BLaER1 treated with 17β-estradiol and CSF1 and Interleukin-3, amounts not matched to agents 10 nM and 100 nM (cell line): ENCODE results near the gene ELL.

Source experiments
- H3K27ac ChIP-seq, 11 experiments: shearing (Covaris generic); formaldehyde crosslinking; 2 replicates each; pipeline ENCODE4 v1.8.1; 2022
- H3K27me3 ChIP-seq, 11 experiments: shearing (Covaris generic); formaldehyde crosslinking; 2 replicates each; pipeline ENCODE4 v1.8.1; 2022
- H3K36me3 ChIP-seq, 11 experiments: shearing (Covaris generic); formaldehyde crosslinking; 2 replicates each; pipeline ENCODE4 v1.8.1; 2022
- H3K4me1 ChIP-seq, 10 experiments: shearing (Covaris generic); formaldehyde crosslinking; 2 replicates each; pipeline ENCODE4 v1.8.1; 2022
- H3K4me2 ChIP-seq, 11 experiments: shearing (Covaris generic); formaldehyde crosslinking; 2 replicates each; pipeline ENCODE4 v1.8.1; 2022
- H3K4me3 ChIP-seq, 10 experiments: shearing (Covaris generic); formaldehyde crosslinking; 2 replicates each; pipeline ENCODE4 v1.8.1; 2022
- H3K9ac ChIP-seq, 11 experiments: shearing (Covaris generic); formaldehyde crosslinking; 2 replicates each; pipeline ENCODE4 v1.8.1; 2022
- H3K9me3 ChIP-seq, 11 experiments: shearing (Covaris generic); formaldehyde crosslinking; replicated peaks in 1 of 11; 2 replicates each; pipeline ENCODE4 v1.8.1; 2022
- H4K20me1 ChIP-seq, 11 experiments: shearing (Covaris generic); formaldehyde crosslinking; 2 replicates each; pipeline ENCODE4 v1.8.1; 2022
- Cebpa-rat ChIP-seq, 11 experiments: shearing (Covaris generic); IDR thresholded peaks; 2 replicates each; pipeline ENCODE4 v1.8.1; 2022

The ELL gene

DNA sequence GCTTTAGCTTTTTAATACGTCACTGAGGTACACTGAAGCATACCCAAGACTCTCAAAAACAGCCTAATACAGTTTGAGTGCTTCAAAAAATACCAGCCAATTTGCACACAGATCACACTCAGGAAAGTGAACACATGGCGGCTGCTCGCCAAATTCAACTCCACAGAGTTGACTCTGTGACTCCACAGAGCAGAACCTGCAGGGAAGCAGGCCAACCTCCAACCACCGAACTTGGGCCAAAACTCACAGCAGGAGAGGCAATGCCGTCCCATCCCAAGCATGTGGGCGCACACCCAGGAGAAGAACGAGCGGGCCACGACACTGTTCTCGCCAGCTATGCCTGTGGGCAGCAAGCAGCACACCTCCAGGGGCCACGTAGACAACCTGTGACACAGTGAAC lies 21.1 kb downstream of the ELL start:
- H3K4me1 ChIP-seq, result peaks cover 100% of the 10 kb centered on the region in 10 experiments
- H4K20me1 ChIP-seq, result peaks cover 92 to 100% (median 100%) of the 10 kb centered on the region in 11 experiments
- peak overlapping the region; percentile 90 to 98 (median 96) for H3K4me2 ChIP-seq
- H3K4me3 ChIP-seq, result no peak overlapping the region; a peak in 1 of 20 replicates
- no peaks in the 10 kb centered on the region for H3K9me3 ChIP-seq
- H3K27me3 ChIP-seq, result no peaks in the 10 kb centered on the region
- peaks cover 0 to 14% (median 0%) of the 10 kb centered on the region in 11 experiments; a peak in 3 of 22 replicates for H3K36me3 ChIP-seq
- H3K27ac ChIP-seq, result peak overlapping the region in 9 of 11 experiments; percentile 57 to 74 (median 69); a peak in 16 of 22 replicates
- H3K9ac ChIP-seq, result peak overlapping the region in 10 of 11 experiments; percentile 12 to 71 (median 47); a peak in 15 of 22 replicates
- TF ChIP-seq Cebpa-rat (IDR thresholded peaks at IDR 0.05), result no peak

DNA sequence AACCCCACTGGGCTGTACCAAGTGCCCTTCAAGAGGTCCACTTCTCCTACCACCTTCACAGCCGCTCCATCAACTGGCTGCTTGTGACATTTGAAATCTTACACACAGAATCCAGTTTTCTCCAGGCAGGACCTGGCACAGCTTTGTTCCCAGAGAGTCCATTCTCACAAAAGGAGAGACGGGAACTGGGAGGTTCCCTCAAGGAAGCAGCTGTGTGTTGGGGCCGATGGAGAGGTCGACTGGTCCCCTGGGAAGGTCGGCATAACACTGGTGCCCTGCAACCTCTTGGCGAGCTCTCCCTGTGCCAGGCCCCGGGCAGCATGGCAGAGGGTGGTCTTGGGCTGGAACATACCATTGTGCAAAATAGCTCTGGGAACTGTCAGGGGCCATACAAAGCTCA lies 21.5 kb downstream of the ELL start:
- peaks cover 0 to 17% (median 0%) of the 10 kb centered on the region in 11 experiments; a peak in 3 of 22 replicates for H3K36me3 ChIP-seq
- H4K20me1 ChIP-seq, result peaks cover 92 to 100% (median 100%) of the 10 kb centered on the region in 11 experiments
- peak overlapping the region; percentile 90 to 98 (median 96) for H3K4me2 ChIP-seq
- H3K27ac ChIP-seq, result peak overlapping the region in 9 of 11 experiments; percentile 8 to 74 (median 65); a peak in 14 of 22 replicates
- peaks cover 100% of the 10 kb centered on the region in 10 experiments for H3K4me1 ChIP-seq
- no peak overlapping the region for H3K4me3 ChIP-seq
- no peak for TF ChIP-seq Cebpa-rat (IDR thresholded peaks at IDR 0.05)
- no peaks in the 10 kb centered on the region for H3K9me3 ChIP-seq
- no peaks in the 10 kb centered on the region for H3K27me3 ChIP-seq
- peak overlapping the region in 10 of 11 experiments; percentile 12 to 71 (median 44); a peak in 13 of 22 replicates for H3K9ac ChIP-seq

DNA sequence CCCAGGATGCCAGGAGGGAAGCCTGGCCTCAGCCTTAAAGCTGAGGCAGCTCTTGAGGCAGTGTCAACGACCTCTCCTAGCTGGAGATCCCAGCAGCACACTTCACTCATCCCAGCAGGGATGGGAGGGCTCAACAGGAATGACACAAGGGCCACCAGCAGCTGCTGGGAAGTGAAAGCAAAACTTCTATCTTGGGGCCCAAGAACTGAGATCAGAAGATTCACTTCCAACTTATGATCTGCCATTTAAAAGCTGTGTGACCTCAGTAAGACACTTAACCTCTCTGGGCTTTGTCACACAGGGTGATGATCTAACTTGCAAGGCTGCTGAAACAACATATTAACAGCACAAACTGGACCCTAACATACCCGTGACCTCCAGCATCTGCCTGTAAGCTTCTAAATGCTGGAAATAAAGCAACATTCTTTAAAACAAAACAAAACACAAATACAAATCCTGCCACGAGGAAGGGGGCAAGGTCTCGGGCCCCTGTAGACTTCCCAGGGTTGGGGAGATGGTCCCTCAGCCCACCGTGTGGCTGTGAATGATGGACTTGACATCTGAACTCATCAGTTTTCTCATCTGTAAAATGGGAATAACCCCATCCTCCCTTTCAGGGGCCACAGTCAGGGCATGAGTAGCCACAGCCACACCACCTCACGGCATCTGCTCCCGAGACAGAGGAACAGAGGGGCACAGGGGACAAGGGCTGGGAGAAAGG lies 22.7 kb downstream of the ELL start:
- Histone ChIP-seq H3K4me2 (peak overlapping the region; percentile 90 to 98 (median 96)), H3K27me3 (no peaks in the 10 kb centered on the region), H3K9me3 (no peaks in the 10 kb centered on the region), H3K4me1 (peaks cover 100% of the 10 kb centered on the region in 10 experiments), H3K27ac (peak overlapping the region; percentile 2 to 65 (median 50); a peak in 20 of 22 replicates), H3K9ac (peak overlapping the region in 5 of 11 experiments; percentile 16 to 55 (median 19); a peak in 4 of 22 replicates), H3K36me3 (peaks cover 0 to 17% (median 0%) of the 10 kb centered on the region in 11 experiments; a peak in 3 of 22 replicates), H4K20me1 (peaks cover 91 to 100% (median 100%) of the 10 kb centered on the region in 11 experiments), H3K4me3 (no peak overlapping the region; a peak in 1 of 20 replicates)
- no peak for TF ChIP-seq Cebpa-rat (IDR thresholded peaks at IDR 0.05)

DNA sequence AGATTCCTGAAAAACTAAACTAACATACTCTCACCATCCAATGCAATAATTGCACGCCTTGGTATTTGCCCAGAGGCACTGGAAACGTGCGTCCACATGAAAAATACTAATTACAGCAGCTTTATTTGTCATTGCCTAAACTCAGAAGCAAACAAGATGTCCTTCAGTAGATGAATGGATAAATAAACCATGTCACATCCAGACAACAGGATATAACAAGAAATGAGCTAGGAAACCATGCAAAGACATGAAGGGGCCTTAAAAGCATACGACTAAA lies 25.0 kb downstream of the ELL start:
- Histone ChIP-seq H3K27ac (peak overlapping the region in 7 of 11 experiments; percentile 16 to 74 (median 71); a peak in 10 of 22 replicates), H3K4me2 (peak overlapping the region; percentile 89 to 98 (median 94)), H3K4me1 (peaks cover 91 to 100% (median 98%) of the 10 kb centered on the region in 10 experiments), H3K36me3 (peaks cover 0 to 30% (median 2%) of the 10 kb centered on the region in 11 experiments; a peak in 8 of 22 replicates), H4K20me1 (peaks cover 87 to 100% (median 100%) of the 10 kb centered on the region in 11 experiments), H3K4me3 (peak overlapping the region in 1 of 10 experiments; percentile 20; a peak in 1 of 20 replicates), H3K9ac (peak overlapping the region in 7 of 11 experiments; percentile 54 to 71 (median 60); a peak in 5 of 22 replicates), H3K9me3 (no peaks in the 10 kb centered on the region), H3K27me3 (no peaks in the 10 kb centered on the region)
- TF ChIP-seq Cebpa-rat (IDR thresholded peaks at IDR 0.05), result no peak

DNA sequence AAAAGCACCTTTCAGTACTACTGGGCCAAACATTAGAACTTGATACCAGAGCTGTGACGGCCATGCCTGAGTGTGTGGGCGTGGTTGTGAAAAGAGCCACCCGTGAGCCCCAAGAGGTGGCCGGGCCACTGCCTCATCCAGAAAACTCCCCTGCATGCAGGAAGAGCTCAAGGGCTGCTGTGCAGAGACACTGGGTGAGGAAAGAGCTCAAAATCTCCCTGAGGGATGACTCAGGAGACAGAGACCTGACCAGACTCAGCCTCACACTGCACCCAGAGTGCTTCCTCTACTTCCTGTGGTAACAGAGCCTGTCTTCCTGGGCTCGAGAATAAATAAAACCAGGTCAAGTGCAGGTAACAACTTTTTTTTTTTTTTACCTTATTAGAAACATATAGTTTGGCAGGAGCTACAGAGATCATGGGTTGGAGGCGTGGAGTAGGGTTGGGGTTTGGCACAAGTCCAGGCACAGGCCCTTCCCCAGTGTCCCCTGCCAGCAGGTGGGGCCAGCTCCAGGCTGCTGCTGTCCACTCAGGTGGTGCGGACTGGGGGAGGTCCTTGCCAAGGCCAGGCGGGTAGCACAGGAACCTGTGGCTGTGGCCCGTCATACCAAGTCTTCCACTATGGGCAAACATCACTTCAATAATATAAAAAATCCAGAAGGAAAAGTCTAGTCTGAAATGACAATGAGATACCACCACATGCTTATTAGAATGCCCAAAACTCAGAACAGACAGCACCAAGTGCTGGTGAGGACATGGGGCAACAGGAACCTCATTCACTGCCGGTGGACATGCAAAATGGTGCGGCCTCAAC lies 25.5 kb downstream of the ELL start:
- no peak for TF ChIP-seq Cebpa-rat (IDR thresholded peaks at IDR 0.05)
- Histone ChIP-seq H3K27ac (peak overlapping the region; percentile 31 to 74 (median 69); a peak in 21 of 22 replicates), H3K27me3 (no peaks in the 10 kb centered on the region), H3K4me3 (peak overlapping the region in 8 of 10 experiments; percentile 17 to 55 (median 26); a peak in 11 of 20 replicates), H3K9me3 (no peaks in the 10 kb centered on the region), H3K4me1 (peaks cover 85 to 100% (median 92%) of the 10 kb centered on the region in 10 experiments), H3K4me2 (peak overlapping the region; percentile 89 to 98 (median 94)), H3K9ac (peak overlapping the region; percentile 54 to 71 (median 60); a peak in 21 of 22 replicates), H3K36me3 (peaks cover 0 to 33% (median 6%) of the 10 kb centered on the region in 11 experiments; a peak in 11 of 22 replicates), H4K20me1 (peaks cover 86 to 100% (median 100%) of the 10 kb centered on the region in 11 experiments)

DNA sequence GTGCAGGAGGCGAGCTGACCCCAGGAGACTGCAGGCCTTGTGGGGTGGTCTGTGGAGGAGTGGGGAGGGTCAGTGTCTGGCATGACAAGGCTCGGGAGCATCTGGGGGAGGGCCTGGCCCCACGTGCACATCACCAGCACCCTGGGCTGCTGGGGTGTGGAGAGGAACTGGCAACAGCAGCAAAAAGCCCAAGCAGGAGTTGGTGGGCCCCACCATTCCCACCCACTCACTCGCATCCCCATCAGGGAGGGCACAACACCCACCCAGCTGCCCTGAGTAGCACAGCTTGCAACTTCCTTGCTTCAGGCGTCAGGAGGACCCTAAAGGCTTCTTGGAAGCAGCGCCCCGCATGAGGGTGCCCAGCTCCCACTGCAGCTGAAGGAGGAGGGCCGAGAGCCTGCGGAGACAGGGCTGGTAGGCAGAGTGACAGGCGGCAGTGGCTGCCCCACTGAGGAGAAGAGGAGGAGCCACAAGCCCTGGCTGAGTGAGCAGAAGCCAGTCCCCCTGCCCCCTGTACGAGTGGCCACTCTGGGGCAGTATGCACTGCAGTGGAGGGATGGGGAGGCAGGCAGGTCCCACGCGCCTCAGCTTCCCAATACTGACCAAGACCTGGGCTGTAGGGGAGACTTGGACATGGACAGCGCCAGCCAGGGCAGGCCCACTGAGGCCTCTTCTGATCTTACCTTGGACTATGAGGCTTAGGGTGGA lies 26.5 kb downstream of the ELL start:
- Histone ChIP-seq H3K36me3 (peaks cover 0 to 34% (median 5%) of the 10 kb centered on the region in 11 experiments; a peak in 11 of 22 replicates), H3K27ac (peak overlapping the region; percentile 31 to 74 (median 69); a peak in 21 of 22 replicates), H3K27me3 (no peaks in the 10 kb centered on the region), H3K4me2 (peak overlapping the region; percentile 89 to 98 (median 94)), H3K4me3 (peak overlapping the region in 8 of 10 experiments; percentile 7 to 55 (median 26); a peak in 10 of 20 replicates), H3K9ac (peak overlapping the region; percentile 54 to 71 (median 60)), H3K9me3 (no peaks in the 10 kb centered on the region), H3K4me1 (peaks cover 80 to 100% (median 89%) of the 10 kb centered on the region in 10 experiments), H4K20me1 (peaks cover 85 to 100% (median 100%) of the 10 kb centered on the region in 11 experiments)
- no peak for TF ChIP-seq Cebpa-rat (IDR thresholded peaks at IDR 0.05)

DNA sequence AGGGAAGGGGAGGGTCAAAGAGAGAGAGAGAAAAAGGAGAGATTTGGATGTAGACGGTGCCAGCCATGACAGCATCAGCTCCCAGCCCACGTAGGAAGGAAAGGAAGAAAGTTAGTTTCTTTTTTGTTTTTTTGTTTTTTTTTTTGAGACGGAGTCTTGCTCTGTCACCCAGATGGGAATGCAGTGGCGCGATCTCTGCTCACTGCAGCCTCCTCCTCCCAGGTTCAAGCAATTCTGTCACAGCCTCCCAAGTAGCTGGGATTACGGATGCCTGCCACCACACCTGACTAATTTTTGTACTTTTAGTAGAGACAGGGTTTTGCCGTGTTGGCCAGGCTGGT lies 27.6 kb downstream of the ELL start:
- Histone ChIP-seq H3K4me1 (peaks cover 77 to 100% (median 89%) of the 10 kb centered on the region in 10 experiments), H3K27ac (peak overlapping the region; percentile 31 to 74 (median 69); a peak in 19 of 22 replicates), H4K20me1 (peaks cover 83 to 100% (median 100%) of the 10 kb centered on the region in 11 experiments)

More for the DNA sequence above, 27.6 kb downstream of the ELL start:
- H3K9me3 ChIP-seq, result no peaks in the 10 kb centered on the region
- no peak overlapping the region; a peak in 1 of 20 replicates for H3K4me3 ChIP-seq
- peak overlapping the region; percentile 89 to 98 (median 94) for H3K4me2 ChIP-seq
- no peaks in the 10 kb centered on the region for H3K27me3 ChIP-seq
- TF ChIP-seq Cebpa-rat (IDR thresholded peaks at IDR 0.05), result no peak
- peaks cover 0 to 43% (median 5%) of the 10 kb centered on the region in 11 experiments; a peak in 11 of 22 replicates for H3K36me3 ChIP-seq
- peak overlapping the region; percentile 54 to 71 (median 60); a peak in 13 of 22 replicates for H3K9ac ChIP-seq
